Subcutaneous adipose tissue (tissue), 4 donors: ENCODE measurements around the gene TMEM53. TPM values are rescaled to one million over a fixed set of nuclear protein-coding genes. Genes with fewer than 3 reads are reported as not detected.

ENCODE experiments used
- total RNA-seq, 4 donors: library from RNA; depleted of rRNA; stranded (reverse); fragments of >200 nt; gene quantifications; one replicate each; pipeline ENCODE4 v1.1.0, GENCODE V29; 2016
- TF ChIP-seq, protein P1 (sequence below): fragments of 450-650 bp; IDR thresholded peaks from one replicate; pipeline ENCODE4 v1.5.1; 2016; ENCODE audit warnings: low read depth, mild to moderate bottlenecking, control low read depth, antibody characterized with exemption, moderate library complexity

The TMEM53 gene
- total RNA-seq, 4 donors from 2014 or later = 7.0 to 9.5 (median 7.5) TPM

DNA sequence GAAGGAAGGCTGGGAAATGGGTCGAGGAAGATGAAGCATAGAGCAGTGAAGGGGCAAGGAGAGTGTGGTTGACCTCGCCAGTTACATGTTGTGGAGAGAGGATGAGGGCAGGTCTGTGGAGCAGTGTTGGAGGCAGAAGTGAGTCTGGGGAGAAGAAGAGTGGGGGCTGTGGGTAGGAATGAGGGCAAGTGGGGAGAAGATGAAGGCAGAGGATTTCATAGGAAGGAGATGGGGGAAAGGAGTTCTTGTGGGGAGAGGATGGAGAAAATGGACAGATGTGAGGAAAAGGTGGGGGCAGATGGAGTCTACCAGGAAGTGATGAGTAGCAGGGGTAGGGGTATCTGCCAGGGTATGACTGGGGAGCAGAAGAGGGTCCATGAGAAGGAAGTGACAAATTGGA lies 3.8 kb upstream of the TMEM53 start:
- TF ChIP-seq, protein P1, sequence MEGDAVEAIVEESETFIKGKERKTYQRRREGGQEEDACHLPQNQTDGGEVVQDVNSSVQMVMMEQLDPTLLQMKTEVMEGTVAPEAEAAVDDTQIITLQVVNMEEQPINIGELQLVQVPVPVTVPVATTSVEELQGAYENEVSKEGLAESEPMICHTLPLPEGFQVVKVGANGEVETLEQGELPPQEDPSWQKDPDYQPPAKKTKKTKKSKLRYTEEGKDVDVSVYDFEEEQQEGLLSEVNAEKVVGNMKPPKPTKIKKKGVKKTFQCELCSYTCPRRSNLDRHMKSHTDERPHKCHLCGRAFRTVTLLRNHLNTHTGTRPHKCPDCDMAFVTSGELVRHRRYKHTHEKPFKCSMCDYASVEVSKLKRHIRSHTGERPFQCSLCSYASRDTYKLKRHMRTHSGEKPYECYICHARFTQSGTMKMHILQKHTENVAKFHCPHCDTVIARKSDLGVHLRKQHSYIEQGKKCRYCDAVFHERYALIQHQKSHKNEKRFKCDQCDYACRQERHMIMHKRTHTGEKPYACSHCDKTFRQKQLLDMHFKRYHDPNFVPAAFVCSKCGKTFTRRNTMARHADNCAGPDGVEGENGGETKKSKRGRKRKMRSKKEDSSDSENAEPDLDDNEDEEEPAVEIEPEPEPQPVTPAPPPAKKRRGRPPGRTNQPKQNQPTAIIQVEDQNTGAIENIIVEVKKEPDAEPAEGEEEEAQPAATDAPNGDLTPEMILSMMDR = no peak

DNA sequence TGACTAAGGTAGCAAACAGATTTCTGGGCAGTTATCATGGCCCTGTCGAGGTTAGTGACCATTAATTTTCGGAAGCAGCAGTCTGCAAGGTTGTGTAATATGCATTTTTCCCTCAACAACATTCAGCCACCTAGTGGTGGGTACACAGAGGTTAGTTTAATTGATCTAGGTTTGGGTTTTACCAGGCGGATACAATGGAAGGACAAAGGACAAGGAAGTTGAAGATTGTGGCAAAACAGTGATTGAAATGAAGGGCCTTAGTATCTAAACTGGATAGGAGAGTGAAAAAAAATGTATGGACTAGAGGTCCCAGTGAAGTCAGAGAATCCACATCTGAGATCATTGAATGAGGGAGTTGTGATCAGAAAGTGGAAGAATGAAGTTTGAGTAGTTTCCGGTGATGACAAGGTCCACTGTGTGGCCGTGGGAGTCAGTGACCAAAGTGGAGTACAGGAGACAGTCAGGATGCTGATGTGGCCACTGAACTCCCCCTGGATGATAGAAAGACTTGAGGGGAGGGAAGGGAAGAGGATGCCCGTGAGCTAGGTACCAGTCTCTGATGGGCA lies 3.0 kb upstream of the TMEM53 start:
- TF ChIP-seq, protein P1 = no peak

DNA sequence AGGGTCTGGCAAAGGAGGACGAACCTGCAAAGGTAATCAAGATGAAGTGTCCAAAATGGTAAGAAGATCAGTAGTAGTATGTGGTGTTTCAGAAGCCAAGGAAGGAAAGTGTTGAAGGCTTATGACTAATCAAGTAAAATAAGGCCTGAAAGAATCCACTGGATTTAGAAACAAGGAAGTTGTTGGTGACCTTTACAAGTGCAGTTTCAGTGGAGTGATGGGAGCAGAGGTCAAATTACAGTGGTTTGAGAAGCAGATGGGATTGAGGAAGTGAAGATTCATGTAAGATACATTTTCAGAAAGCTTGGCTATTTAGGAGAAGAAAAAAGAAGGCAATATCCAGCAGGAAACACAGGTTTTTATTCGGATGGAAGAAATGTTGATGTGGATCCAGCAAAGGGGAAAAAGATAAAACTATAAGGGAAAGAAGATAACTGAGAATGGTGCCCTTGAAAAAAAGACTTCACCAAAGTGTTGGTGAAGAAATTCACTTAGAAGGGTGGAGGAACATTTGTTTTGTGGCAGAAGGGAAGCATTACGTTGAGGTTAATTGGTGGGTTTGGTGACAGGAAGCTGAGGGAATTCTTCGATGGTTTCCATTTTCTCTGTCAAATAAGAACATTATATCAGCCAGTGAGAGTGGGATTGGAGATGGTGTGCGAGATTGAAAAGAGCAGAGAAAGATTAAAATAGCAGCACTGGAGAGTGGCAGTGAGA lies 2.4 kb upstream of the TMEM53 start:
- TF ChIP-seq, protein P1 = no peak

DNA sequence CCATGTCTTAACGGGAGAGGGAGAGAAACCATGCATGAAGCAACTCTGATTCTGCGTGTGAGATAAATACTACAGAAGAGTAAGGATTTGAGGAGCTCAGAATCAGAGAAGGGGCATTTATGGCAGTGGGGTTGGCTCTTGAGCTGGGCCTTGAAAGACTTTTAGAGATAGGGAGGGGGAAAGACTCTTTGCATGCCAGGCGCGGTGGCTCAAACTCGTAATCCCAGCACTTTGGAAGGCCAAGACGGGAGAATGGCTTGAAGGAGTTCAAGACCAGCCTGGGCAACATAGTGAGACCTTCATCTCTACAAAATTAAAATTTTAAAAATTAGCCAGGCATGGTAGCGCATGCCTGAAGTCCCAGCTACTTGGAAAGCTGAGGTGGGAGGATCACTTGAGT lies 905 bp upstream of the TMEM53 start:
- TF ChIP-seq, protein P1 = no peak

DNA sequence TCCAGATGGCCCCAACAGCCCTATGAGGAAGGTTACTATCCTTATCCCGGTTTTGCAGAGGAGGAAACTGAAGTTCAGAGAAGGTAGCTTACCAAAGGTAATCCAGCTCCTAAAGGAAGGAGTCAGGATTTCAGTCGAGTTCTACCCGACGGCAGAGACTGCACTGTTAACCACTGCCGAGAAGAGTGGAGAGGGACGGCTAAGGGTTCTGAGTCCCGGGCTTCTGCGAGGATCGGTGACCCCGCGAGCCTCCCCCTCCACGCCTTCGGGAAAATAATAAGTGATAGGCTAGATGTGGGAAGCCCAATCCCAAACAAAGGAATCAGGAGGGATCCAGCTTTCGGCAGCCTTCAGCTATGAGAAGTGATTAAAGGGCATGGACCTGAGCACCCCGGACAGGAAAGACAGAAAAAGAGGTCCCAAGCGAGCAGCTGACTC lies 587 bp downstream of the TMEM53 start:
- TF ChIP-seq, protein P1 = no peak

DNA sequence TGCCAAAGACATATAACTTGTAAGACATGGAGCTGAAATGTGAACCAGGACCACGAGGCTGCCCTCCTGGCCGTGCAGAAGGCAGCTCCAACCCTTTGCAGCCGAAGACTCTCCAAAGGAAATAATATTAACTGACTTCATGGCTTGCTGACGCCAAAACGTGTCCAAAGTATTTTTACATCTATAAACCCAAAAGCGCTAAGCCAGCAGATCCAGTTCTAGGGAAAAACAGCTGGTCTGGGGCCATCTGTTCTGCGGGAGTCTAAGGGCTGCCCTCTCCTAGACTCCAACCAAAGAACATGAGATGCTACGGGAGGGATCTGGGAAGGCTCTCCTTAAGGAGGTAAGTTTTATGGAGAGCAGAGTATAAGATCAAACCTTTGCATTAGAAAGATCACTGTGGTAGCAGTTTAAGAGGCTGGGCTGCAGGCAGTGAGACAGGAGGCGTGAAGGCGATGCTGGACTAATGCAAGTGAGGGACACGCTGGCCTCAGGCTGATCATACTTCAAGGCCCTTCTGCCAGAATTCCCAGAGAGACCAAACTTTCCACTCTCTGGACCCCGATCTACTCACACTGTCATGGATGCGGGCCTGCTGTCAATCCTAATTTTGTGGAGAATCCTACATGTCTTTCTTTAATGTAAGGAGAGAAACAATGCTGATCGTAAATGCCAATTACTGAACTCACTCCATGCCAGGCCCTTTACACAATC lies 1.2 kb downstream of the TMEM53 start:
- TF ChIP-seq, protein P1 = no peak

DNA sequence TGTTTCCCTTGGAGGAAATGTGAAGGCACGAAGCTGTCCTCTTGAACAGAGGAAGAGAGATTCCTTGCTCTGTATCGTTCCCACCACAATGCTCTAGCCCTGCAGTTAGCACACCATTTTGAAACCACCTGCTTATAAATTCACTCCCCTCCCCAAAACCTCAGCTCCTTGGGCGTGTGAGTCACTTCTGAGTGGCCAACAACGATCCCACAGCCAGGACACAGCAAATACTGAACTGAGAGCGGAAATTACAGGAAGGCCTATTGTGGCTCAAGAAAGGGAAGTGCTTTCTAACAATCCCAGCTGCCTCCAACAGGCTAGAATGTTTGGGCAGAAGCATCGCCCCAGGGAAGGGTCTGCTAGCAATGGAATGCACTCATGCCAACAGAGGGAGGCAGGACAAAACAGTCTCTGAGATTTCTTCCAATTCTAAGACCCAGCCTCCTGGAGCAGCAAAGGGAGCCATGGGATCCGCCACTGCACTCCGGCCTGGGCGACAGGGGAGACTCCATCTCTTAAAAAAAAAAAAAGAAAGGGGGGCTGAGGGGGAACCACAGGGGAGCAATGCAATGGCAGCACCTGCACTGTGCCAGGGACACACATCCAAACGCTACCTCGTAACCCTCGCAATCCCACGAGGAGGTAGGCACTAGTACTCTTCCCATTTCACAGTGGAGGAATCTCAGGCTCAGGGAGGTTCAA lies 1.9 kb downstream of the TMEM53 start:
- TF ChIP-seq, protein P1 = no peak
